WTC11 (cell line): ENCODE data around the gene ABI2. TPM values are rescaled to one million over a fixed set of nuclear protein-coding genes. Genes with fewer than 3 reads are reported as not detected.

Source experiments
- ATAC-seq: fragments of 200-7000 bp; cut with Tn5 transposase; 2 replicates; pipeline ENCODE4 v1.10.0; 2021; ENCODE audit warnings: mild to moderate bottlenecking, moderate library complexity
- CTCF ChIA-PET: fragments of 300-600 bp; sonication (Branson Sonifier 250); formaldehyde crosslinking; loops from one replicate; lab custom pipeline; 2021; ENCODE audit warnings: antibody characterized with exemption; lab: Charles Lee
- POLR2A ChIA-PET: fragments of 350-600 bp; sonication (Branson Sonifier 250); formaldehyde crosslinking; loops from one replicate; lab custom pipeline; 2021; ENCODE audit warnings: antibody characterized with exemption; lab: Charles Lee
- DNase-seq: peaks from one replicate; pipeline ENCODE4 v3.0.0; 2021; ENCODE audit warnings: low spot score
- H3K27ac Mint-ChIP-seq: 2 replicates; pipeline ENCODE4 v1.8.0; 2021; ENCODE audit warnings: mixed read lengths
- H3K27me3 Mint-ChIP-seq: 2 replicates; pipeline ENCODE4 v1.8.0; 2021; ENCODE audit warnings: low read depth, mild to moderate bottlenecking, moderate library complexity, mixed read lengths
- H3K36me3 Mint-ChIP-seq: 2 replicates; pipeline ENCODE4 v1.8.0; 2021; ENCODE audit warnings: mixed read lengths
- H3K4me1 Mint-ChIP-seq: 2 replicates; pipeline ENCODE4 v1.8.0; 2022; ENCODE audit warnings: mixed read lengths
- H3K4me3 Mint-ChIP-seq: 2 replicates; pipeline ENCODE4 v1.8.0; 2021; ENCODE audit warnings: mild to moderate bottlenecking, moderate library complexity, mixed read lengths
- H3K9me3 Mint-ChIP-seq: 2 replicates; pipeline ENCODE4 v1.8.0; 2021; ENCODE audit warnings: mixed read lengths
- ATF1 ChIP-seq: sonication (generic); formaldehyde crosslinking; IDR thresholded peaks from 2 replicates; pipeline ENCODE4 v1.8.1; 2023; ENCODE audit warnings: mild to moderate bottlenecking, moderate library complexity, missing genetic modification reagents
- CBFB ChIP-seq: sonication (generic); formaldehyde crosslinking; IDR thresholded peaks from 2 replicates; pipeline ENCODE4 v1.8.1; 2022; ENCODE audit warnings: mild to moderate bottlenecking, low read depth, missing genetic modification reagents
- CTCF ChIP-seq: fragments of 200-600 bp; IDR thresholded peaks from 2 replicates; pipeline ENCODE4 v1.8.0; 2022; ENCODE audit warnings: antibody characterized with exemption
- EMX1 ChIP-seq: fragments of 250-450 bp; sonication (Bioruptor Pico); IDR thresholded peaks from 2 replicates; pipeline ENCODE4 v1.8.0; 2021; ENCODE audit warnings: mild to moderate bottlenecking
- ETV6 ChIP-seq: sonication (generic); formaldehyde crosslinking; IDR thresholded peaks from 2 replicates; pipeline ENCODE4 v1.8.1; 2022; ENCODE audit warnings: mild to moderate bottlenecking, missing genetic modification reagents
- GTF2I ChIP-seq: fragments of 250-450 bp; sonication (Bioruptor Pico); conservative IDR thresholded peaks from 2 replicates; pipeline ENCODE4 v1.4.0; 2021; ENCODE audit warnings: mild to moderate bottlenecking
- HMGA2 ChIP-seq: fragments of 250-450 bp; sonication (Bioruptor Pico); IDR thresholded peaks from 2 replicates; pipeline ENCODE4 v1.4.0; 2021; ENCODE audit warnings: mild to moderate bottlenecking, moderate library complexity
- JAZF1 ChIP-seq: fragments of 250-450 bp; sonication (Bioruptor Pico); IDR thresholded peaks from 2 replicates; pipeline ENCODE4 v1.9.0; 2021; ENCODE audit warnings: moderate library complexity, mild to moderate bottlenecking, inconsistent platforms
- MLX ChIP-seq: sonication (generic); formaldehyde crosslinking; IDR thresholded peaks from 2 replicates; pipeline ENCODE4 v1.8.1; 2023; ENCODE audit warnings: mild to moderate bottlenecking, missing genetic modification reagents, moderate library complexity
- NFATC4 ChIP-seq: fragments of 250-450 bp; sonication (Bioruptor Pico); IDR thresholded peaks from 2 replicates; pipeline ENCODE4 v1.9.0; 2021; ENCODE audit warnings: mild to moderate bottlenecking
- NFE2L1 ChIP-seq: sonication (generic); formaldehyde crosslinking; IDR thresholded peaks from 2 replicates; pipeline ENCODE4 v1.8.1; 2023; ENCODE audit warnings: missing genetic modification reagents
- NR1H2 ChIP-seq: sonication (generic); formaldehyde crosslinking; IDR thresholded peaks from 2 replicates; pipeline ENCODE4 v1.9.0; 2021; ENCODE audit warnings: mild to moderate bottlenecking, moderate library complexity, missing genetic modification reagents
- OVOL2 ChIP-seq: fragments of 250-450 bp; sonication (Bioruptor Pico); IDR thresholded peaks from 2 replicates; pipeline ENCODE4 v1.9.0; 2021; ENCODE audit warnings: mild to moderate bottlenecking, borderline replicate concordance
- PRDM15 ChIP-seq: sonication (generic); formaldehyde crosslinking; IDR thresholded peaks from 2 replicates; pipeline ENCODE4 v1.8.0; 2022; ENCODE audit warnings: missing genetic modification reagents
- PREB ChIP-seq: sonication (generic); formaldehyde crosslinking; IDR thresholded peaks from 2 replicates; pipeline ENCODE4 v1.8.1; 2022; ENCODE audit warnings: mild to moderate bottlenecking, missing genetic modification reagents, moderate library complexity, borderline replicate concordance
- PRRX2 ChIP-seq: fragments of 250-450 bp; sonication (Bioruptor Pico); IDR thresholded peaks from 2 replicates; pipeline ENCODE4 v1.8.0; 2021; ENCODE audit warnings: mild to moderate bottlenecking
- RORB ChIP-seq: fragments of 250-450 bp; sonication (Bioruptor Pico); IDR thresholded peaks from 2 replicates; pipeline ENCODE4 v1.9.0; 2021; ENCODE audit warnings: mild to moderate bottlenecking
- TEAD1 ChIP-seq: sonication (generic); formaldehyde crosslinking; IDR thresholded peaks from 2 replicates; pipeline ENCODE4 v1.8.0; 2022; ENCODE audit warnings: mild to moderate bottlenecking, missing genetic modification reagents
- TEAD4 ChIP-seq: sonication (generic); formaldehyde crosslinking; IDR thresholded peaks from 2 replicates; pipeline ENCODE4 v1.8.0; 2022; ENCODE audit warnings: mild to moderate bottlenecking, missing genetic modification reagents
- TP53 ChIP-seq: sonication (generic); formaldehyde crosslinking; IDR thresholded peaks from 2 replicates; pipeline ENCODE4 v1.8.1; 2023; ENCODE audit warnings: mild to moderate bottlenecking, missing genetic modification reagents
- ZBTB43 ChIP-seq: sonication (generic); formaldehyde crosslinking; IDR thresholded peaks from 2 replicates; pipeline ENCODE4 v1.8.1; 2023; ENCODE audit warnings: mild to moderate bottlenecking, missing genetic modification reagents
- ZMAT4 ChIP-seq: fragments of 250-450 bp; sonication (Bioruptor Pico); IDR thresholded peaks from 2 replicates; pipeline ENCODE4 v1.9.0; 2021; ENCODE audit warnings: mild to moderate bottlenecking
- ZNF671 ChIP-seq: fragments of 250-450 bp; sonication (Bioruptor Pico); IDR thresholded peaks from 2 replicates; pipeline ENCODE4 v1.8.0; 2021; ENCODE audit warnings: mild to moderate bottlenecking
- total RNA-seq: library from RNA; stranded (reverse); gene quantifications from 3 replicates; pipeline ENCODE4 v1.2.3, GENCODE V29; 2021

ABI2 gene
- total RNA-seq, 1 experiment from 2014 or later = 121 TPM

GRCh38 chr2:203484266-203485112 lies 156.3 kb downstream of the ABI2 start:
- ChIA-PET POLR2A (no interaction called here), CTCF (interaction anchor here (0.6 to 1.8 kb wide), 7 partner anchors 51 to 425 kb away, joined by 3 to 21 read pairs (median 4); no protein-coding TSS in a partner anchor)
- no peak overlapping the region; the same call in 1 of the 2 replicates for H3K27ac Mint-ChIP-seq
- no peaks in the 10 kb centered on the region for H3K27me3 Mint-ChIP-seq
- H3K4me3 Mint-ChIP-seq = no peak overlapping the region
- H3K36me3 Mint-ChIP-seq = peaks cover 6% of the 10 kb centered on the region
- no peak for TF ChIP-seq PRDM15 (CRISPR knock-in tag)
- TF ChIP-seq CTCF = peak; percentile 27; the same call in 1 of the 2 replicates
- TF ChIP-seq CBFB (CRISPR knock-in tag) = no peak
- no peak for TF ChIP-seq ZNF671 (CRISPR knock-in tag)
- TF ChIP-seq ZMAT4 (CRISPR knock-in tag) = no peak
- TF ChIP-seq ZBTB43 (CRISPR knock-in tag) = no peak
- TF ChIP-seq TEAD4 (CRISPR knock-in tag) = no peak
- 0 out of 2 replicates have a peak, but pooled peaks have one; percentile 45 for TF ChIP-seq ETV6 (CRISPR knock-in tag)
- TF ChIP-seq PREB (CRISPR knock-in tag) = no peak
- TF ChIP-seq OVOL2 = no peak
- TF ChIP-seq EMX1 (CRISPR knock-in tag) = no peak
- DNase-seq (no peak), ATAC-seq (peak; percentile 87)
- H3K4me1 Mint-ChIP-seq = peaks cover 13% of the 10 kb centered on the region
- H3K9me3 Mint-ChIP-seq = no peaks in the 10 kb centered on the region

GRCh38 chr2:203489531-203489930 lies 161.3 kb downstream of the ABI2 start:
- ChIA-PET CTCF (no interaction called here), POLR2A (interaction anchor here (0.5 kb wide), 1 partner anchor 103 kb away, joined by 4 read pairs; no protein-coding TSS in a partner anchor)
- DNase-seq = no peak
- Mint-ChIP-seq H3K27me3 (no peaks in the 10 kb centered on the region), H3K9me3 (no peaks in the 10 kb centered on the region), H3K36me3 (peaks cover 18% of the 10 kb centered on the region), H3K4me1 (peaks cover 8% of the 10 kb centered on the region), H3K27ac (no peak overlapping the region), H3K4me3 (no peak overlapping the region)
- ATAC-seq = no peak
- TF ChIP-seq NR1H2 (CRISPR knock-in tag) (no peak), ATF1 (CRISPR knock-in tag) (no peak), HMGA2 (no peak), GTF2I (CRISPR knock-in tag) (no peak), NFE2L1 (CRISPR knock-in tag) (no peak), ZMAT4 (CRISPR knock-in tag) (no peak), JAZF1 (CRISPR knock-in tag) (no peak), RORB (CRISPR knock-in tag) (no peak), PRRX2 (CRISPR knock-in tag) (no peak), TP53 (CRISPR knock-in tag) (no peak), MLX (CRISPR knock-in tag) (no peak), NFATC4 (CRISPR knock-in tag) (no peak), TEAD1 (no peak), ZNF671 (CRISPR knock-in tag) (no peak)
